ENCODE data around the gene DMTF1. TPM values are rescaled to one million over a fixed set of nuclear protein-coding genes. Genes with fewer than 3 reads are reported as not detected.

The DMTF1 gene
- polyA plus RNA-seq, 3 donors = 140 to 222 (median 176) TPM

Other genes with a start within 250 kb of the DMTF1 start
- gene ELAPOR2, start 92.8 kb upstream of the DMTF1 start, polyA plus RNA-seq (ENCODE audit: insufficient read length in 3 of 3) = 10 to 100 TPM in 1 of 3 donors, 1 to 10 TPM in 2; 6.9 to 10.5 (median 8.9) TPM
- 10 to 100 TPM; 35.8 to 42.9 (median 42.7) TPM for gene TMEM243, start 67.3 kb downstream of the DMTF1 start, polyA plus RNA-seq (ENCODE audit: insufficient read length in 3 of 3)
- 10 to 100 TPM; 25.7 to 40.1 (median 37.8) TPM for gene CROT, start 193.2 kb downstream of the DMTF1 start, polyA plus RNA-seq (ENCODE audit: insufficient read length in 3 of 3)